Activated CD4-positive, alpha-beta T cell treated with anti-CD3 and anti-CD28 coated beads for 24 hours (primary cell): ENCODE data around the gene PRKG1.
A peak's percentile ranks its signal among the peaks of the same experiment; 100 is the strongest.
"Not testable (repeated sequence)": the region's sequence is repeated elsewhere in the genome, so short reads cannot be mapped to it uniquely, and the experiment has no call there.

Source experiments
- DNase-seq, 2 donors: peaks; one replicate each; pipeline ENCODE4 v3.0.0-alpha.2; 2020; ENCODE audit warnings: low read depth in 2 of 2

PRKG1 gene

DNA sequence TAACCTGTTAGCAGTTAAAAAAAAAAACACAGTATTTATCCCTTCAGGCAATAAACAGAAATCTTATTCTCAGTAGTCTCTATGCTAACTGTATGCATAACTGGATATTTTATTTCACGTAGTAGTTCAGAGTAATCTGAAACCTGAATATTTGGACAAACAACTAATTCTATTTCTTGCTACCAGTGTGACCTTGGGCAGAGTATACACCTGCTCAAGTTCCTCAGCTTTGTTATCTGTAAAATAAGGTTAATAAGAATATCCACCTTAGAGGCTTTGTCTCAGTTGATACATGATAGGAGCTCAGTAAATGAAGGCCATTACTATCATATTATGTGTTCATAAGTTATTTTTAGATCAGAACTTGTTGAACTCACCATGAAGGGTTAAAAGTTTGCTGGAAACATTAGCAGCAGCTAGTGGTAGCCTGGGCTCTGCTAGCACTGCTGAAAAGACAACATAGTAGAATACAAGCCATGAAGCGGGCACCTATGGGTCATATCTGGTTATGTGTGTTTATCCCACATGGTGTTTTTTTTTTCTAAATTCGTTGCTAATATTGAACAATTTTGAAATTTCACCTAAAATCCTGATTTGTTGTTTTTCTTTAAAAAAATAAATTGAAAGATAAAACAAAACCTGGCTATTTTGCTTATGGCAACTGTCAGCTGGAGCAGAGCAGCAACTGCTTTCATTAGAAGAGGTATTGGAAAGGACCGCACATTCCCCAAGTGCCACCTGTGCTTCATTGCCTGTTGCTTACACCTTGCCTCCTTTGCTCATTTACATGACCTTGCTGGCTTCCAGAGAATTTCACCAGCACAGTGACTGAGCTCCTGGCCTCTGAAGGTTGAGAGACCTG is 303.0 kb downstream of the PRKG1 start:
- no peak for DNase-seq

DNA sequence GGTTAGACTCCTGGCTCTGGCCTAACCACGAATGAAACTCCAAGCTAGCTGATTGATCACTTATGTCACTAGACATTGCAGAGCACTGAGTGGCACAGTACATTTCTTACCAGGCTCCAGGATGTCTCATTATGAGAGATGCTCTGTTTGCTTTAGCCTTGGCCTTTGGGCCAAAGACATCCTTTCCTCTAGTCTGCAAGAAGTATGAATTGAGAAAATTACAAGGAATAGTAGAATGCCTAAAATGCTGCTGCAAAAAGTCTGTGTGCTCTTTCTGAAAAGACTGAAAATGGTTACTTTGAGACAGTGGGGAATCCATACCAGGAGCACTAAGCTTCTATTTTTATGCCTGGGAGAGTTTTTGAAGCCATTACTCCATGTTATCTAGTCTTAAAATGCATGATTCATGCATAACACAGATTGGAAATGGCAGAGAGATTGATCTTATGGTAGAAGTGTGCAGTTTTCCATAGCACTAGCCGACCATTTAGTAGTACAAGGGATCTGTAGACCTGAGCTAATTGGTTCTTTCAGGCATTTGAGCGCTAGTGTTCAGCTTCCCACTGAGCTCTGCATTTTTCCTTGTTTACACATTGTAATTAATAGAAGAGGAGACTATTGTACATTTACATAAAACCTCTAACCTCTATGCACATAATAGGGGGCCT is 303.8 kb downstream of the PRKG1 start:
- DNase-seq: no peak

DNA sequence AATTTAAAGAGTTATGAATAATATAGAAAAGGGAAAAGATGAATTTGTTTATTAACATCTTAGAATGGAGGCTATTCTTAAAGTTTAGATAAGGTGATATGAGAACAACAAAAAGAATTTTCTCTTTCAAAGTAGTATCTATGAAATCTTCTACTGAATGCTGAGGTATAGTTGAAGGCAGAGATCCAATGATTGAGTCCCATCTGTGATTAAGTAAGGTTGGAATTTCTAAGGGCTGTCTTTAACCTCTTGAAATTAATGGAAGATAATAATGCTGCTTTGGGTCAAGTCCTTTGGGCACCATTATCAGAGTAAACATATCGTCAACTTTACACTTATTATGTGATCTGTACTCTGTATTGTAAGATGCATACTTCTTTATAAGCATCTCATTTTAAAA is 307.9 kb downstream of the PRKG1 start:
- DNase-seq: no peak

DNA sequence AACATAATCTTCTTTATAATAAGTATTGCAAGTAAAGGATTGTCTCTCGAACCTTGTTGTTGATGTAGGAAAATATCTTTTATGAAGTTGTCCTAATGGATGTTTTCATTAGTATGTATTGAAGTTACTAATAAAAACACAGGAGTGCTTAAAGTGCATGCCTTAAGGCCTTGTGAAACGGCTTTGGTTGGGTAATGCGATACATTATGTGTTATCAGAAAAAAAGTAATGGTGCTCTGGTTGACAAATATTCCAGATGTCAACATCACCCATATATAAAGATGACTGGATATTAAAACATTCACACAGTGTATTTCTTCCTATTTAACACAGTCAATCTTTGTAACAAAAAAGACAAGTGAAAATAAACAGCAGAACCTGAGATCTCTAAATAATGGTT is 310.7 kb downstream of the PRKG1 start:
- no peak for DNase-seq

DNA sequence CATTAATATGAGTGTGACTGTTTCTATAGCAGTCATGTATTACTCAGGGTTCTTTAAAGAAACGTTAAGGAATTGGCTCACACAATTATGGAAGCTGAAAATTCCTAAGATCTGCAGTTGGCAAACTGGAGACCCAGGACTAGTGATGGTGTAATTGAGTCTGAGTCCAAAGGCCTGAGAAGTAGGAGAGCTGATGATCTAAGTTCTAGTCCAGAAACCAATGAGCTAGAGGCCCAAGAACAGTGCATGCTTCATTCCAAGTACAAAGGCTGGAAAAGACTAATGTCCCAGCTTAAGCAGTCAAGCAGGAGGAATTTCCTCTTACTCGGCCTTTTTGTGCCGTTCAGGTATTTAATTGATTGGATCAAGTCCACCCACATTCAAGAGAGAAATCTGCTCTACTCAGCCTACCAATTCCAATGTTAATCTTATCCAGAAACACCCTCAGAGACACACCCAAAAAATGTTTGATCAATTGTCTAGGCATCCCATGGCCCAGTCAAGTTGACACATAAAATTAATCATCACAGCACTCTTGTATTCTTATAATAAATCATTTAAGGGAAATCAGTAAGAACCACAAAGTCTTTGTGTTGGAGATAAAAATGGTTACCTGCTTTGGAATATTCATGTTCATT is 312.1 kb downstream of the PRKG1 start:
- DNase-seq: no peak

DNA sequence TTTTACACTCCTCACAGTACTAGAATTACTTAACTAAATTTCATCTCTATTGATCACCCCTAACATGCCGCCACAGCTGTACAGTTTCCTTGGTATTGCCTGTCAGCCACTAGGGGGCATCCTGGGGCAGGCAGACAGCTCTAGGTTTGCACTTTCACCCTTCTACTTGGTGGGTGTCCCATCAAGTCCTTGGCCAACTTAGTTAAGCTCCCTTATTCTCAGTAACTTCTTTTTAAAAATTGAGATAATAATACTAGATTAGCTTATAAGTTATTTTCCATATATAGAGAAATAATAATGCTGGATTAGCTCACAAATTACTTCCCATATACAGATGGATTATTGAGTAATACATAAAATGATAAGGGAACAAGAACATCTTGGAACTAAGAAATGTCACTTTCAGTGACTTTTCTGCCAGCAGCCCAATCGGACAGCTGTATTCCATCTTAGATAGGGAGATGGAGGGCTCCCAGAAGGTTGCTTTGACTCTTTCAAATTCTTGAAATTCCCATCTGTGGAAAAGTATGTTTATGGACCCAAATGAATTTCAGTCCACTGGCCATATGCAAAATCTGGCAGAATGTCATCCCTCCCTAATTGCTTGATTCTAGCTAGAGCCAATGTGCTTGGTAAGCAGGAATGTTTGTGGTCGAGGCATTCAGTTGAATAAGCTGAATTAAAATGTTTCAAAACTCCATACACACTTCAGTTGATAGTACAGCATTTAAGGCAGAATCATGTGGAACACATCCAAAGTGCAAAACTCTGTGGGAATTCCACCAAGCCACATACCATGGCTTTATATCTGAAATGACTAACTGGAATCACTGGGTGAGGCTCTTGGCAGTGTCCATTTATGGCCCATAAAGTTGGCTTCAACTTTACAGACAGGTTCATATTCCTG is 315.4 kb downstream of the PRKG1 start:
- peak; percentile 17 to 19 for DNase-seq

DNA sequence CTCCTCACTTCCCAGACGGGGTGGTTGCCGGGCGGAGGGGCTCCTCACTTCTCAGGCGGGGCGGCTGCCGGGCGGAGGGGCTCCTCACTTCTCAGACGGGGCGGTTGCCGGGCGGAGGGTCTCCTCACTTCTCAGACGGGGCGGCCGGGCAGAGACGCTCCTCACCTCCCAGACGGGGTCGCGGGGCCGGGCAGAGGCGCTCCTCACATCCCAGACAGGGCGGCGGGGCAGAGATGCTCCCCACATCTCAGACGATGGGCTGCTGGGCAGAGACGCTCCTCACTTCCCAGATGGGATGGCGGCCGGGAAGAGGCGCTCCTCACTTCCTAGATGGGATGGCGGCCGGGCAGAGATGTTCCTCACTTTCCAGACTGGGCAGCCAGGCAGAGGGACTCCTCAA is 318.7 kb downstream of the PRKG1 start:
- not testable (repeated sequence) for DNase-seq

DNA sequence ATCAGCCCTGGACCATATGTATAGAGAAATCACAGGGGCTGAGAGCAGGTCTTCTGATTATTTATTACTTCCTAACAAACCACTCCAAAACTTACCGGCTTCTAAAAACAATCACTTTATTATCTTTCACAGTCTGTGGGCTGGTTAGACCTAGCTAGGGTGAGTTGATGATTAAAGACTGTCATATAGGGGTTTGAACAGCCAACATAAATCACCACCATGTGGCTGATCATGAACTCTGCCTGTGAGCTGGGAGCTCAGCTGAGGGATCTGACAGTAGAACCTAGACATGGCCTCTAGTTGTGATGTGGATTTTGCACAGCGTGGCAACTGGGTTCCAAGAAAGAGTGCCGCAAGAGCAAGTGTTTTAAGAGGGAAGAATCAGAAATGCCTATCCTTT is 319.8 kb downstream of the PRKG1 start:
- no peak for DNase-seq

DNA sequence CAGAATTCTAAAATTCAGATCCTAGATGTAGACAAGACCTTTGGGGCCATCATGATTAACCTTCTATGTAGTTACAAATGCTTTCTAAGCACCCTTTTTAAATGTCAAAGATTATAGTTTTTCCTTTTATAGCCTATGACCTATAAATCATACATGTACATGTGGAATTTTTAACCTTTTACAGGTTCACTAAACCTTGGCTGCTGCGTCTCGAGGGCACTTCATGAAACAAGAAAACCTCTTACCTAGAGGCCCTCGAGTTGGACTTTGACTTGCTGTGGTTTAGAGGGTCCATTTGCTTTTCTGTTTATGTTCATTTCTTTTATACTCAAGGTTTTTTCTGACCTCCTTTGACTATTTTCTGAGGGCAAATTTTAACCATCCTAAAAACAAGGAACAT is 323.0 kb downstream of the PRKG1 start:
- DNase-seq: no peak

DNA sequence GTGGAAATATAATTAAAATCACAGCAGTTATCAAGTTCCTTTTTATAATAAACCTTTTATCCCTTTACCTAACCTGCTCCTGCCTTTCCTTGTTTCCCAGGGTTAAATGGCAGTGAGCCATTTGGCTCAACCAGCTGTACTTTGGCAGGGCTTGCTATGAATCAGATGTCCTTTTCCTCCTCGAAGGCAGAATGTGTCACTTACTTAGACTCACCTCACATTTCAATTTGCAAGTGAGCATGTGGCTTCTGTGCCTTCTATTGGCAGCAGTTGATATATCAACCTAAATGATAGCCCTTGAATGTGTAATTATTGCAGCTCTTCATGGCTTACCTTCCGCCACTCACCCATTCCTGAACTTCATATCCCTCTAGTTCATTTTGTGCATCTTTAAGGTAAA is 323.4 kb downstream of the PRKG1 start:
- DNase-seq: no peak

DNA sequence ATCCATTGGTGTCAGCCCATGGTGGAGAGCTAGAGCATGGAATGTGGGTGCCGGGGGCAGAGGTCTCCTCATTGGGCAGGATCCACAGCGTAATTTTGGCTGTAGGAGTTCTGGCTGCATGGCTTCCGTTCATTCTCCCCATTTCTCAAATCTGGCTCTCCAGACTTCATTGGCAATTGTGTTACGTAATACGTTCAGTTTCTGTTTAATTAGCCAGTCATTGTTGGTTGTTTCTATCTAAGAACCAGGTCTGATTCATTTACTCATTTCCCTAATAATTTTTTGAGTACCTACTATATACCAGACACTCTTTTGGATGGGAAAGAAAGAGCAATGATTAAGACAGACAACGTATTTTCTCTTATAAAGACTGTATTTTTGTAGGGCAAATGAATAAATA is 325.6 kb downstream of the PRKG1 start:
- no peak for DNase-seq

DNA sequence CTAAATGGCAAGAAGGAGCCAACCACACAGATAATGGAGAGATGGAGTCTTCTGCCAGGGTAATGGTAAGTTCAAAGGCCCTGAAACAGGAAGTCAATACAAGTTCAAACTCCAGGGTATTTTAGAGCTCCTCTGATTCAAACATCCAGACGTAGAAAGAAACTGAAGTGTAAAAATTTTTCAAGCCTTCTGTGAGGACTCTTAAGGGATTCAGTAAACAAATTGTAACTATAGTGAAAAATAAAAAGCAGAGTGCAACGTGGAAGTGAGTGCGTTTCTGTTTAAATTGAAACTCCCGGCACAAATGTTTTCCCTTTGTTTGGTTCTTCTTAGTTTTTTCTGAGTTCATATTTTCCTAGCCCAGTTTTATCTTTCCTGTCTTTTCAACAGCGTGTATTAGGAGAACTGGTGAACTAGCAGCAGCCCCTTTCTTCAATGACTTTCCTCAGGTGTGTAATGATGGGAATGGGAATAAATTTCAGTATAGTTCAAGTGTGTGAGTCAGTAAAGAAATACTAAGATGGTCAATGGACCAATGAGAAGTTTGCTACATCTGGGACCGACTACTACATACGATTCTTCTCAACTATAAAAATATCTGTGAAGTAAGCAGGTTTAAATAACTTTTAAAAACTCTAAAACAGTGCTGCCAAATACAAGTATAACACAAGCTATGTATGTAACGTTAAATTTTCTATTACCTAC is 326.3 kb downstream of the PRKG1 start:
- DNase-seq: no peak

DNA sequence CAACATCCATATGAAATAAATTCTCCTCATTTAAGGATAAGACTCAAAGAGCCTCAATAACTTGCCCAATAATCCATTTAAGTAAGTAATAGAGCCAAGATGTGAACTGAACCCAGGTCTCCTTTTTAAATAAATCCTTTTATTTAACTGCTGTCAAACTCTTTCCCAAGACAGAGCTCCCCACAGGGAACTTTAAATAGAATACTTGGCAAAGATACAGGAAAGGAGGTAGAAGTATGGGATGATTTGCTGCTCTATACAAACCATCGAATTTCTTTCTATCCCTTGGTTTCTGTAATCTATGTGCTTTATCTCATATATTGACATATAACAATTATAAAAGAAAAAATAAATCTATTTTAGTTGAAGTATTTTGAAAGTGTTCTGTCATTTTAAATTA is 329.2 kb downstream of the PRKG1 start:
- no peak for DNase-seq

DNA sequence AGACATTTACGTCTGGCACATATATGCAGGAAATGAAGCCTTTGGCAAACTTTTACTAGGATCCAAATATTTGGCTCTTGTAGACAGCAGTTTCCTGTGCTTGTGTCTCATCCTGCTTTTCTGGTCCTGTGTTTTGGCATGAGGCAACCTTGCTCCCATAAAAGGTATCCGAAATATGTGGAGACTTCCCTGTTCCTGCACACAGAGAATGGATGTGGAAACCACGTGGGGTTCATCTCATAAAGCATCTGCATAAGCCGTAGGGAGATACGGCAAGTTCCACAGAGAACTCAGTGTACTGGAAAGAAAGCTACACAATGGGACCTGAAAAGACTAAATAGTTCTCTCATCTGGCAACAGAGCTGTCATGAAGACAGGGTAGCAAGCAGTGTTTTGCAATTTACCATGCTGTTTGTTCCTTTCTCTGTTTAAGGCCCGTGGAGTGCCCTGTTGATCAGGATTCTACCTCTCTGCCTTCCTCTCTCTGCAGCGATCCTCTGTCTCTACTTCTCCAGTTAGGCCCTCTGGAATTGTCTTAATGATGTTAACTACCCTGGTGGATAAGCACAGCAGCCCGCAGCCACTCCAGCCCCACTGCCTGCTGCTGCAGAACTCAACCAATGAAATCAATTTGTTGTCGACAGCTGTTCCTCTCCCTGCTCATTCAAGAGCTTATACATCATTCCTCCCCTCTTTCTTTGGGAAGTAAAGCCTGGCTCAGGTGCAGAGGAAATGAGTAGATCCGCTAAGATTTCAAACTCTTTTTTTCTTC is 331.5 kb downstream of the PRKG1 start:
- DNase-seq: no peak

DNA sequence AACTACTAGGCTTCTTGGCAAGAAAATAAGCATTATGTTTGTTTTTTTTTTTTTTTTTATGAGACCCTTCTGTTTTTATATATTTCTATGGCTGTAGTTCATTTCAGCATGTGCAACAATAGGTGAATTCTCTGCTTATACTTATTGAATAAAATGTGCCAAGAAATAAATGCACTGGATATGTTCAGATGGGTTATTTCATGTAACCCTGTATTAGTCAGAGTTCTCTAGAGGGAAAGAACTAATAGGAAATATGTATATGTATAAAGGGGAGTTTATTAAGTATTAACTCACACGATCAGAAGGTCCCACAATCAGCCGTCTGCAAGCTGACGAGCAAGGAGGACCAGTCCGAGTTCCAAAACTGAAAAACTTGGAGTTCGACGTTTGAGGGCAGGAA is 332.3 kb downstream of the PRKG1 start:
- DNase-seq: no peak

DNA sequence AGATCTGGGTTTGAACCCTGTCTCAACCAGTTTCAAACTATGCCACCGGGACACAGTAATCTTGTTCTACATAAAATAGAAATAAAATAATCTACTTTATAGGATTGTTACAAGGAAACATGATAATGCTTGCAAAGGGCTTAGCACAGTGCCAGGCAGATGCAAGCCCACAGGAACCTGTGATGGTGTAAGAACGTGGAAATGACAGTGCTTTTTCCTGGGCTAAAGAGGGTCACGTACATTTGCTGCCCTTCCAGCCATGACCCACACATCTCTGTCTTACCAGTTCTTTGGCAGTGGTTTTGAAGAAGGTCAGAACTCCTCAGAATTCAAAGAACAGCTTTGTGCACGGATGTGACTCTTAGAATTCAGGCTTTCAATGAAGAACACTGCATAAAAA is 342.2 kb downstream of the PRKG1 start:
- no peak for DNase-seq

DNA sequence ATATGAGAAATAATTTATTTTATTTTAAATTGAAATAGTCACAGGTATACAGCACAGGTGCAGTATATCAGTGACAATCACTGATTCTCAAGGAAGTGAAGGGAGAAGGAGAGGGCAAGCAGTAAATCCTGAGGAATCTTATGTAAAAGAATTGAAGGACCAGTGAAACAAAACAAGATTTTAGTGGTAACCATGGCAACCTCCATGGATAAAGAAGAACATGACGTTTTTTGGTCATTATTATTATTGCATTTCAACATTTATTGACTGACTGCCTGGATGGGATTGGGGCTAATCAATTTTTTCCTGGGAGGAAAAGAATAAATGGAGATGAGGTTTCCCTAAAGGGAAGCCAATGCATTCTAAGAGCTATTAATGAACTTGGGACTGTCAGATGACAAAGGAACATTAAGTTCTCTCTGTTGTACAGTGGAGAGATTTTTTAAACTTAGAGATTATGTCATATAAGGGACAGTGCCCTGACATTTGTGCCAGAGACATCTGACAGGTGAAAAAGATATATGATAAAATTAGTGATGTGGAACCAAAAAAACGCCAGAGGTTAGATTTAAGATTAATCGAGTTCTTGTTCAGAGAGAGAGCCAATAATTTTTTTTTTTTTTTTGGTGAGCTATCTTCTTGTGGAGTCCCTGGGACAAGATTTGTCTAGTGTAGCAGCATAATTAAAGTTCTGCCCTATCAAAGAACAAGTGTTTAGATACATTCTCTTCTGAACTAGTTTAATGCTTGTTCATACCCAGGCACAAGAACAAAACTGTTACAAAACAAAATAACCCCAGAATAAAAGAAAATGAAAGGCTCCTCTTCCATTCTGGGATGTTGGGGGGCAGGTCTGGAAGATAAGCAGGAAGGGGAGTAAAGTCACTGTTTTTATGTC is 345.2 kb downstream of the PRKG1 start:
- DNase-seq: no peak

DNA sequence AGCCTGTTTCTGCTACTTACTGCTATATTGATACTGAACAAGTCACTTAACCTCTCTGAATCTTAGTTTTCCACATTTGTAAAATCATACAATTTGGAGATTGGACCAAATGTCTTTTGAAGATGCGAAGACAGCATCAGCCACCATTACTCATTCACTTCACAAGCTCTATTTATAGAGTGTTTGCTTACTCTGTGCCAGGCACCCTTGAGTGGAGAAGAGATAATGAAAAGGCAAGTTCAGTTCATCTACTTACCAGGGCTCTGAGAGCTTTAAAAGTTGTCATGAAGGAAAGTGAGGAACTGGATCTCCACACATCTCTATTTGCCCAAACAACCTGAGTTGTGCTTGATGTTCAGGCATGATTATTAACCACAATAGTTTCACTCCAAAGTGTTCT is 347.6 kb downstream of the PRKG1 start:
- DNase-seq: no peak

DNA sequence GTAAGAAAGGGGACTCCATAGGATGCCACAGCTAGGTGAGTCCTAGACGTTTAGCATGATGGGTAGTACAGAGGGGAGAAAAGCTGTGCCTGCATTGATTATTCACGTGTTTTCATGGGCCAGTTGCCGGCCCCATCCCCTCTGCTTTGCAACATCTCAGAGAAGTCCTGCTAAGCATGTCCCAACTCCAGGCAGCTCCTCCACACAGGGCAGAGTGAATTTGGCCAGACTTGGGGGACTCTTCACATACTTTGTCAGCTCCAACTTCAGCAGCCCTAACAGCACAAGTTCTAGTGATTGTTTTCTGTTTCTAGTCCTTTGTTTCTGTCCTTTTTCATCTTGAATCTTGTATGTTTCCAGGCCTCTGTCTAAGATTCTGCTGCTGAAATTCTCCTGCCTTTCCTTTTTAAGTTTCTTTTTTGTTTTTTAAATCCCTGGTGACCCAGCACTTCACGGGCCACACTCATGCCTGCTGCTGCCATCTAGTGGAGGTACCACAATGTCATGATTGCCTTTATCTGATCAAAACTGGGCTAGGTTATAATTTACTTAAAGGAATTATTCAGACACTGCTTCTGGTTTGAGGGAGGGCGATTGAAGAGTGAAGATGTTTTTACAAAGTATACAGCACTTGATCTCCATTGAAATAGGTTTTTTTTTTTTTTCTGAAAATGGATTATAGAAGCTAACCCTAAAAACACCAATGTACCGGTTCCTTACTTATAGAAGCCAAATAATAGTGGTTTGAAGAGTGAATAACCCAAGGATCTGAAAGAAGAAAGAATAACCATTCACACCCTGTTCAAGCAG is 348.2 kb downstream of the PRKG1 start:
- DNase-seq: no peak
